ENCODE measurements around the gene SNAP25.

Gene SNAP25

DNA sequence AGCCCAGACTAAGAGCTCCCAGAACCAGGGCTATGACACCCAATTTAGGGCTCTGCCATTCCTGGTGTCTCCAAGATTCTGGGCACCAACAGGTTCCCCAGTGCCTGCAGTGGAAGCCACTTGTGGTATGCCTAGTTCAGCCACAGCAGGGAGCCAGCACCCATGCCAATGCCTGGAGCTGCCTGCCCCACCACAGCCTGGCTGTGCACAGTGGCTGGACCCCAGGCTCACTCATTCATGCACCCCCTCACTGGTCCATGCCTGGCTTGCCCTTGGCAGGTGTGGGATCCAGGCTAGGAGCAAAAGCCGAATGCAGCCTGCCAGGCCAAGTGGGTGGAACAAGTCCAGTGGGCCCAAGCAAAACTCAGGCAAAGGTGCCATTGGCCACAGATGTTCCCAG lies 123.5 kb downstream of the SNAP25 start:
- no peak for DNase-seq

DNA sequence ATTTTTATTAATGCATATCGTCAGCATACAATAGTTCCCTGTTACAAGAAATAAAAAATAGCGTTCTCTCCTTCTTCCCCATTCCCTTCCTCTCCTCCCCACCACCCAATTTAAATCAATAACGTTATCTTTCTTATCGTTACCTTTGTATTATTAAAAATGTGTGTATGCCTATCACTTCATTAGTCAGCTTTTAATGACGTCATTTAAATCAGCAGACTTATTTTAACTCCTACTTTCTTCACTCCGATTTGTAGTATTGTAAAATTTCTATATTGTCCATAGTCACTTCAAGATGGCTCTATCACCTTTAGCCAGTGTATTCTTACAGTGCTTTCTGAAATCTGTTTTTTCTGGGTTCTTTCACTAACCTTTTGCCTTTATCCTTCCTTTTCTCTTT lies 126.3 kb downstream of the SNAP25 start:
- DNase-seq = no peak

- DNase-seq = no peak
These were observed 128.7 kb downstream of the SNAP25 start for GRCh38 chr20:10347086-10347880.

DNA sequence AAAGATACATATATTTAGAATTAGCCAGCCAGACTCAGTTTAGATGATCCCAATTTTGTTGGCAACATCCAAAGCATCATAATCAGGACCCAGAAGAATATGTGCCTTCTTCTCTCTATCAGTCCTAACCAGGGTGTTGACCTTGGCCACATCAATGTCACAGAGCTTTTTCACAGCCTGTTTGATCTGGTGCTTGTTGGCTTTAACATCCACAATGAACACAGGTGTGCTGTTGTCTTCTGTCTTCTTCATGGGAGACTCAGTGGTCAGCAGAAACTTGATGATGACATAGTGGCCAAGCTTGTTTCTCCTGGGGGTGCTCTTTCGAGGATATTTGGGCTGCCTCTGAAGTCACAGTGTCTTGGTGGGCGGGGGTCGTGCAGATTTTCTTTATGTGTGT lies 130.5 kb downstream of the SNAP25 start:
- DNase-seq = no peak

DNA sequence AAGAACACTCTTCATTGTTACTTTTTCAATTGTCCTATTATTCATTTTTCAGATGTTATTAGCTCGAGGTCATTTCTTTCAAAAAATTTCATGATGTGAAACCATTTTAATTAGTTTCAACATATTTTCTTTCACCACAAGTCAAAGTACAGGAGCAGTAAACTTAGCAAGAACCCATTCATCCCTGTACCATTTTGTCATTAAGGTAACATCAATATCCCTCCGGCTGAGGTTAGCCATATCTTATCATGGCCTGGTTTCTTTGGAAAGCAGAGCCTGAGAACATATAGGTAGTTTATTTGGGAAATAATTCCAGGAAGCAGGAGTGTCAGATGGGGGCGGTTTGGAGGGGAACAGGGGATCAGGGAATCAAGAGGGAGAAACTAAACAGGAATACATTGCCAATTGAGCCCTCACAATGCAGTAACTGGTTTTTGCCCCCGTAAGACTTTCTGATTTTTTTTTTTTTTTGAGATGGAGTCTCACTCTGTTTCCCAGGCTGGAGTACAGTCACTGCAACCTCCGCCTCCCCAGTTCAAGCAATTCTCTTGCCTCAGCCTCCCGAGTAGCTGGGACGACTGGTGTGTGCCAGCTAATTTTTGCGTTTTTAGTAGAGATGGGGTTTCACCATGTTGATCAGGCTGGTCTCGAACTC lies 131.7 kb downstream of the SNAP25 start:
- no peak for DNase-seq

DNA sequence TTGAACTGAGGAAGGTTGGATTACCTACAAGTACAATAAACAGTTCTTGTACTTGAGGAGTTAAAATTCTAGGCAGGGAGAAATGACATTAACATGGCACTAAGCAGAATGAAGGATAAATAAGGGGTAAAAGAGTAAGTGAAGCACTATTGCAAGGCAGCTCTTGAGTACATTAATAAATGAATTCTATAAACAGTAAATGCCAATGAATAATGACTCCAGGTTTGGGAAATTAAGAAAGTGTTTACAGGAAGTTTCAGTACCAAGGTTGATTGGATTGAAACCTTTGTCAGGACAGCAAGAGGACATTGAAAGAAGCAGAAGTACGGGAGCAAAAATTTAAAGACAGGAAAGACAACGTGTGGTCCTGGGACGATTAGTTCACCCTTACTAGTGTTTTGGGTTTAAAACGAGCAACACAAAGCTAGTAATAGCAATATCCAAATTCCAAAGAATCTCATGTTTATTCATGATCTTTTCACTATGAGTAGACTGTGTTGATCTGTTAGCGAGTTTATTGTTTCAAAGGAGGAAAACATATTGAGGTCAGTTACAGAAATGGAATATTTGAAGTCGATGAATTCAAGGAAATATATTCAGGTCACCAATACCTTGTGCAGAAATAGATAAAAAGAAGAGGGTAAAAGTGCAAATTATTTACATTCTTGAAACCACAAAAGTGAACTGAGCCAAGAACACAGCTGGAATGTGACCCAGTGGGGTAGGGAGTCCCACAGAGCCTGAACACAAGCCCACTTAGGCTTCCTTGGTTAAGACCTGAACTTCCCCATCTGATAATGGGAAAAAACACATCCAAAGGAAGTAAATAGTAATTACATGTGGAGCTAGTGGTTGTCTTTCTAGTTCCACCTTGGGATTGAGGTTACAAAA lies 134.5 kb downstream of the SNAP25 start:
- DNase-seq = no peak

GRCh38 chr20:10356628-10357027 lies 138.0 kb downstream of the SNAP25 start:
- no peak for DNase-seq
